Measurements from ENCODE around the gene DDHD1.

DNA sequence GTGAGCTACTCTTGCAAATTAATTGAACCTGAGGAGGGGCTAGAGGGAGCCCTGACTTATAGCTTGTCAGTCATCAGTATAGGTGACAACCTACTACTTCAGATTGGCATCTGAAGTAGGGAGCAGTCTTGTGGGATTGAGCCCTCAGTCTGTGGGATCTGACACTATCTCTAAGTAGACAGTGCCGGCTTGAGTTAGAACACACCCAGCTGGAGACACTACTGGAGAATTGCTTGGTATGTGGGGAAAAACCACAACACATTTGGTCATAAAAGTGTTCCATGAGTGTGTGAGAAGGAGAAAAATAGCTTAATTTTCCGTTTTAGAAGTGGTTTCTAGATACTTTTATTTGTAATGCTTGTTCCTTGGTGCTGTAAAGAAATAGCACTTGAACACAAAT is 30.5 kb upstream of the DDHD1 start:
- TF ChIP-seq, protein P1, sequence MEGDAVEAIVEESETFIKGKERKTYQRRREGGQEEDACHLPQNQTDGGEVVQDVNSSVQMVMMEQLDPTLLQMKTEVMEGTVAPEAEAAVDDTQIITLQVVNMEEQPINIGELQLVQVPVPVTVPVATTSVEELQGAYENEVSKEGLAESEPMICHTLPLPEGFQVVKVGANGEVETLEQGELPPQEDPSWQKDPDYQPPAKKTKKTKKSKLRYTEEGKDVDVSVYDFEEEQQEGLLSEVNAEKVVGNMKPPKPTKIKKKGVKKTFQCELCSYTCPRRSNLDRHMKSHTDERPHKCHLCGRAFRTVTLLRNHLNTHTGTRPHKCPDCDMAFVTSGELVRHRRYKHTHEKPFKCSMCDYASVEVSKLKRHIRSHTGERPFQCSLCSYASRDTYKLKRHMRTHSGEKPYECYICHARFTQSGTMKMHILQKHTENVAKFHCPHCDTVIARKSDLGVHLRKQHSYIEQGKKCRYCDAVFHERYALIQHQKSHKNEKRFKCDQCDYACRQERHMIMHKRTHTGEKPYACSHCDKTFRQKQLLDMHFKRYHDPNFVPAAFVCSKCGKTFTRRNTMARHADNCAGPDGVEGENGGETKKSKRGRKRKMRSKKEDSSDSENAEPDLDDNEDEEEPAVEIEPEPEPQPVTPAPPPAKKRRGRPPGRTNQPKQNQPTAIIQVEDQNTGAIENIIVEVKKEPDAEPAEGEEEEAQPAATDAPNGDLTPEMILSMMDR (IDR thresholded peaks at IDR 0.05) = no peak
- no peak for TF ChIP-seq POLR2A (IDR thresholded peaks at IDR 0.05)

Data from adrenal gland (tissue), 5 donors.